GM21367 (cell line): ENCODE results near the gene VSIR.

Experiments
- ATAC-seq: cut with Tn5 transposase; IDR thresholded peaks from one replicate; pipeline ENCODE4 v1.9.1; 2021; ENCODE audit not compliant: unreplicated experiment

The VSIR gene

DNA sequence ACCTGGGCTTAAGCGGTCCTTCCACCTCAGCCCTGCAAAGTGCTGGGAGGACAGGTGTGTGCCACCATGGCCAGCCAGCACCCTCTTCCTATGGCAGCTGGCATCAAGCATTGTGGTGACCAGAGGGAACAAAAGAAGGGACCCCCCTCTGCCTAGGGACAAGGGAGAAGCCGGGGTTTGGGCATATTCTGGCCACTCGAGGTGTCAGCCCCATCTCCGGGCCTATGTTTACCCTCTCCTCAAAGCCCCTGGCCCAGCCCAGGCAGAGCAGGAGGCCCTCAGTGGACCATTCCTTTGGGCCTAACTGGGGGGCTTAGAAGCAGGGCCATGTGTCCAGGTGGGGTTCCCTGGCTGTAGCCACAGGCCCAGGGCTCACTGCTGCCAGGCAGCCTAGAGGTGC is 23.9 kb downstream of the VSIR start:
- ATAC-seq: no peak

GRCh38 chr10:71748671-71749191 is 24.6 kb downstream of the VSIR start:
- no peak for ATAC-seq

GRCh38 chr10:71747551-71748523 is 25.5 kb downstream of the VSIR start:
- no peak for ATAC-seq

GRCh38 chr10:71747039-71747531 is 26.2 kb downstream of the VSIR start:
- no peak for ATAC-seq

GRCh38 chr10:71746344-71747037 is 26.8 kb downstream of the VSIR start:
- no peak for ATAC-seq

- ATAC-seq: no peak
Observed at GRCh38 chr10:71745664-71746250, 27.6 kb downstream of the VSIR start.

- no peak for ATAC-seq
Observed at GRCh38 chr10:71744897-71745663, 28.2 kb downstream of the VSIR start.

DNA sequence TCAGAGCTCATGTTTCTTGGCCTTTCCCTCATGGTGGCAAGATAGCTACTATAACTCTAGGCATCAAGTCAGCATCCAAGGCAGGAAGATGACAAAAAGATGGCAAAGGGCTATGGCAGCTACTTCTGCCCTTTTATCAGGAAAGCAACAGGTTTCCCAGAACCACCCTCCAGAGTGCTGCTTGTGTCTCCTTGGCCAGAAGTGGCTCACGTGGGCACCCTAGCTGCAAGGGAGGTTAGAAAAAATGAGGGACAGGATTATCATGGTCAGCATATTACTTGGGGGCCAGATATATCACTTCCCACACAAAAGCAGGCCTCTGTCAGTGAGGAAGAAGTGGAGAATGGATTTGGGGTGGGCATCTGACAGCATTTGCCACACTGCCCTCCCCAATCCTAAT is 29.5 kb downstream of the VSIR start:
- no peak for ATAC-seq

- ATAC-seq: no peak
Observed at GRCh38 chr10:71743089-71743838, 30.1 kb downstream of the VSIR start.

- no peak for ATAC-seq
Observed at GRCh38 chr10:71742301-71743088, 30.8 kb downstream of the VSIR start.

DNA sequence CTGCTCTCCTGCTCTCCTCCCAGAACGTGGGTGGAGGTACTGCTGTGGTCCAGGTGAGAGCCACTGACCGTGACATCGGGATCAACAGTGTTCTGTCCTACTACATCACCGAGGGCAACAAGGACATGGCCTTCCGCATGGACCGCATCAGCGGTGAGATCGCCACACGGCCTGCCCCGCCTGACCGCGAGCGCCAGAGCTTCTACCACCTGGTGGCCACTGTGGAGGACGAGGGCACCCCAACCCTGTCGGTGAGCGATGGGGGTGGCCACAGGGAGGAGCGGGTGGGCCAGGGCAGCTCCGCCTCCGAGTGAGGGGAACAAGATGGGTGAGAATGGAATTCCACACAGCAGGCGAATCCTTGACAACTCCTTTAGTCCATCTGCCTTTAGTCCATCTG is 31.6 kb downstream of the VSIR start:
- ATAC-seq: no peak

- ATAC-seq: no peak
Observed at GRCh38 chr10:71741029-71741428, 32.3 kb downstream of the VSIR start.

- ATAC-seq: no peak
Observed at GRCh38 chr10:71740069-71740653, 33.2 kb downstream of the VSIR start.

DNA sequence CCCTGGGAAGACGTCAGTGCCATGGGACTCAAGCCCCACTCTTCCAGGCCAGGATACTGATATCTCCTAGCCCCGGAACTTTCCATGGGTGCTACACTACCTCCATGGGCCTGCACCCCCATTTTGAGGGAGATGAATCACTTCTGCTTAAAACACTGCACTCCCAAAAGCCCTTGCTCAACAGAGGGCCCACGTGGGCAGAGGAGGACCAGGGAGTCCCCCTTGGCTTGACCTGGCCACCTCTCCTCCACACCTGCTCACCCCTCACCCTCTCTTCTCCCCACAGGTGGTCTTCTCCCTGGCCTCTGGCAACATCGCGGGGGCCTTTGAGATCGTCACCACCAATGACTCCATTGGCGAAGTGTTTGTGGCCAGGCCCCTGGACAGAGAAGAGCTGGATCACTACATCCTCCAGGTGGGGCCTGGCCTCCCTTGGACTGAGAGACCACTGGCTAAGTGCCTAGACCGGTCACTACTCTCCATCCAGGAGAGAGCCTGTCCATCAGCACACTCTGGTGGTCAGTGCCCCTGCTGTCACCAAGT is 33.9 kb downstream of the VSIR start:
- ATAC-seq: no peak

DNA sequence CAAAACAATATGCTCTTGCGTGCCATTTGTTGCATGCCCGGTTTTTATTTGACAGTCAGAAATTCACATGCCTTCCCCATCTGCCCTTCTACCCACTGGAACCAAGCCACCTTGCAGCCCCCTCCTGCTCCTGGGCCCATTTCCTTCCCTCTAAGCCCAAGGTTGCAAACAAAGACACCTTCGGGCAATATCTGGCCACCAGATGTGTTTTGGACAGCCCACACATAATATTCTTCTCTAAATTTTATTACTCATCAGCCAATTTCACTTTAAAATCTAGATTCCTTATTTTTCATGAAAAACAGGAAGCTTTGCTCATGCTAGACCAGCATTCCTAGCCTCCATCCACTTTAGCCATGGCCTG is 35.5 kb downstream of the VSIR start:
- no peak for ATAC-seq

DNA sequence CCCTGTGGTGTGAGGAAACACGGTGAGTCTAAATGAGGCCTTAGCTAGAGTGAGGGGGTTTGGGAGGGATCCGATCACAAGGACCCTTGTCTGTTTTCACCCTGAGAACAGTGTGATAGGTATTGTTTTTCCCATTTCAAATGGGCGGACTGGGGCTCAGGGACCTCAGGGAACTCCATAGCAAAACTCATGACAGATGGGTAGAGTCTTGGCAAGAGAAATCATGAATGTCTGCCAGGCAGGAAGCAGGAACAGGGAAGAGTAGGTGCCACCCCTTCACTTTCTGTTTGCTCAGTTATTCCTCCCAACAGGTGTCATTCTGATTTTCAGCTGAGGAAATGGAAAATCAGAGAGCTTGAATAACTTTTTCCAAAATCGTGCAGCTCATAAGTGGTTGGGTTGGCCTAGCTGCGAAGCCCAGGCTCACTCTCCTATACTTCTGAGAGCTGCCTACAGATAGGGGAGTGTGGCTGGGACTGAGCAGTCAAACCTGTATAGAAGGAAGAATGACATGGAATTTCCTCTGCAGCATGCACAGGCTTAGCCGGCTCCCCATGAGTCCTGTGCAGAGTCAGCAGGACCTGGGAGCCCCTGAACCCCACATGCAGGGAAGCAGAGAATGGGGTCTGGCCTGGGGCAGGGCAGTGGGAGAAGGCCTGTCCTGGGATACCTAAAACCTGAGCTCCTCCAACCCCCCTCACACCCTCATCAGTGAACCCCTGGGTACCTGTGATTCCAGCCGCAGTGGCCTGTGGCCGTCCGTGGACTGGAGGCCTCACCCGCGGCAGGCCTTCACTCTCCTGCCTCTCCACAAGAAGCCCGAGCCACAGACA is 36.1 kb downstream of the VSIR start:
- ATAC-seq: no peak

DNA sequence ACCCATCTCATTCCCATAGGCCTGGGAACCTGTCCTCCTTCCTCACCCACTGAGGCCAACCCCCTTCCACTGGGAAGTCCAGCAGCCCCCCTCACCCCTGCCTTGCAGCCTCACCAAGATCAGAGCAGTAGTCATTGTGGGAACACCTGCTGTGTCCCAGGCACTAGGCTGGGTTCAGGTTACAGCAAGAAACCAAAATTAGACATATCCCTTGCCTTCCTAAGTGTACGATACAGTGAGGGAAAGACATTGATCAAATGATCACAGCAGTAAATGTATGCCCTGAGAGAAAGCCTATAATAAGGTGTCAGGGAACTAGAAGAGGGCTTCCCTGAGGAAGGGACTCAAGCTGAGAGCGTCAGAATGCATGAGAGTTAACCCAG is 36.8 kb downstream of the VSIR start:
- no peak for ATAC-seq
